ENCODE results near the gene ADAMTS12. TPM values are rescaled to one million over a fixed set of nuclear protein-coding genes. Genes with fewer than 3 reads are reported as not detected.

The ADAMTS12 gene
- polyA plus RNA-seq, 1 donor from 2014 or later: not detected

DNA sequence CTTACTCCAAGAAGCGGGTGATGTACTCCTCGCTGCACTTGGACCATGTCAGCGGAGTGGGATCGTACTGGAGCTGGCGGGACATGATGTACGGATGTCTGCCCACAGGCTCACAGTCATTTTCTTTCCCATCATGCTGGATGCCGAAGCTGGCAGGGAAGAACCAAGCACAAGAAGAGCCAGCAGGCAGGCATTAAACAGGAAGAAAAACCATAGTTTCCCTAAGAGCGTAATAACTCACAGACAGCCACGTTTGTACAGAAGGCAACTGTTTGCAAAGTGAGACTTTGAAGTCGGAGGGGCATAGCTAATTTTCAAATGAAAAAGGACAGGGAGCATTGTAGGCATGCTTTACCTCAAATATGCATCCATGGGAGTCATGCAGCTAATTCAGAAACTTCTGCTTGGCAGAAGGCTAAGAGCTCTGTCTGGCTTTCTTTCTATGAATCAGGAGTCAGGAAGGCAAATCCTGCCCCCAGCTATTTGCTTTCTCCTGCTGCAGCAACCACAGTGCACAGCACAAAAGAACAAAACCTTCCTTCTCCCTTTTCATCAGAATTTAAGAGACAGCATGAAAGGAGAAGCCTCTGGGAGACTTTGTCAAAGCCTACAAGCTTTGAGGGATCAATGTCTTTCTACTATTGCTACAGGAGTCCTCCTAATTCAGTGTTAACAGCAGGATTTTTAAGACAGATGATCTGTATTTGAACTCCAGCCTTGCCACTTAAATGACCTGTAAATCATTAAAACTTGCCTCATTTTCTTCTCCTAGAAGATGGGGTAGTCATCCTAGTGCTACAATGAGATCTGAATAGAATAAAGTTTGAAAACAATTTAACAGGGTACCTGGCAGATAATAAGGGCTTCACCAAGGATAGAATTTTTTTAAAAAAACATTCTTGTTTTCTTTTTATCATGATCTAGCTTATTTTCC lies 242.0 kb downstream of the ADAMTS12 start:
- no peaks in the 10 kb centered on the region for H3K4me1 Mint-ChIP-seq
- no peak overlapping the region for H3K4me3 Mint-ChIP-seq
- peaks cover 0 to 2% (median 0%) of the 10 kb centered on the region in 3 donors for H3K9me3 Mint-ChIP-seq
- H3K27me3 Mint-ChIP-seq: no peaks in the 10 kb centered on the region
- H3K27ac Mint-ChIP-seq: no peak overlapping the region
- peaks cover 2% of the 10 kb centered on the region for H3K36me3 Mint-ChIP-seq

DNA sequence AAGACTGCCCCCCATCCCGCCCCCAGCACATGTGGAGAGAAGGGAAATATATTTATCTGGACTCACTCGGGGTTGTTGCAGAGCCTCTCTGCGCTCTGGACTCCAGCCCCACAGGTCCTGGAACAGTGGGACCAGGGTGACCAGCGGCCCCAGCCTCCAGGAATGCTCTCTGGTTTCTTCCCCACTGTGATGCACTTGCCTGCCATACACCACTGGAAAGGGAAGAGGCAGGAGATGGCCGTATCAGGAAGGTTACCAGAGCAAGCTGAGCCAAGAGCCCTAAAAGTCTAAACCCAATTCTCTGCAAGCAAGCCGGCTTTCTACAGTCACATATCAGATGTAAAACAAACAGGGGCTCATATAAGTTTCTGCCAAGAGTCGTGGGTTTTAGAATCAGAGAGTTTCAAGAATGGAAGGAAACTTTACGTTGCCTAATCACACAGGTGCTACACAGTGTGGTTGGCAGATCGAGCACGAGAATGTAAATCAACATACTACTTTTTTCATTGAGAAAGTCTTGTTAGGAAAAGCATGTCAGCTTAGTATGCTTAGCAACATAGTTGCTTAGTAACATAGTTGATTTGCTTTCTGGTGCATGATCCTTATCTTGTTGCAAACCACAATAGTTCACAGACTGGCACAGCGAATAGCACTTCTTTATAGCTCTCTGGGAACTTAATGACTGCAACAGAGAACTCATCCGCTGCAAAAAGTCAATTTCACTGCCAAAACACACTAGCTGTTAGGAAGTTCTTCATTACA lies 249.9 kb downstream of the ADAMTS12 start:
- H3K27ac Mint-ChIP-seq: no peak overlapping the region
- no peak overlapping the region for H3K4me3 Mint-ChIP-seq
- peaks cover 7% of the 10 kb centered on the region for H3K27me3 Mint-ChIP-seq
- no peaks in the 10 kb centered on the region for H3K36me3 Mint-ChIP-seq
- peaks cover 0 to 8% (median 4%) of the 10 kb centered on the region in 3 donors for H3K4me1 Mint-ChIP-seq
- H3K9me3 Mint-ChIP-seq: peaks cover 0 to 9% (median 7%) of the 10 kb centered on the region in 3 donors

DNA sequence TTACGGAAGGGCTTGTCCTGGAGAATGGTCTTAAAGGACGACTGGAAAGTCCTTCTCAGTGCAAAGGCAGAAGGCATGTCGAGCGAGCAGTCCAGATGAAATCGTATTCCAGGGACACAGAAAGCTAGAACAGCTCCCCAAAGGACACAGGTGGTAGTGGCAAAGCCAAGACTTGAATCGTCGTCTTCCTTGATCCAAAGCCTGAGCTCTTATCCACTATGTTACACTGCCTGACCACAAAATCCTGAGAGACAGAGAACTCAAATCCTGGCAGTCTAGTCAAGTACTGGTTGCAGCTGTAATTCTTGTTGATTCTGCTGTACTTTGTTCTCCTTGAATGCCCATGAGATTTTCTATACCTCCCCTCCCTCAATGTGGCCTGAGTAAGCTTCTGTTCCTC lies 252.3 kb downstream of the ADAMTS12 start:
- Mint-ChIP-seq H3K9me3 (peaks cover 0 to 7% (median 7%) of the 10 kb centered on the region in 3 donors), H3K4me3 (no peak overlapping the region), H3K36me3 (no peaks in the 10 kb centered on the region), H3K27me3 (peaks cover 7% of the 10 kb centered on the region), H3K4me1 (peaks cover 0 to 8% (median 4%) of the 10 kb centered on the region in 3 donors), H3K27ac (no peak overlapping the region)

- H3K27ac Mint-ChIP-seq: no peak overlapping the region
- H3K27me3 Mint-ChIP-seq: peaks cover 5% of the 10 kb centered on the region
- H3K36me3 Mint-ChIP-seq: no peaks in the 10 kb centered on the region
- H3K9me3 Mint-ChIP-seq: peaks cover 0 to 3% (median 0%) of the 10 kb centered on the region in 3 donors
- no peak overlapping the region for H3K4me3 Mint-ChIP-seq
- H3K4me1 Mint-ChIP-seq: peaks cover 0 to 1% (median 0%) of the 10 kb centered on the region in 3 donors
Observed at GRCh38 chr5:33637011-33637410, 254.8 kb downstream of the ADAMTS12 start.

- Mint-ChIP-seq H3K4me3 (no peak overlapping the region), H3K9me3 (peaks cover 0 to 3% (median 2%) of the 10 kb centered on the region in 3 donors), H3K27me3 (peaks cover 5% of the 10 kb centered on the region), H3K36me3 (no peaks in the 10 kb centered on the region), H3K4me1 (peaks cover 0 to 7% (median 4%) of the 10 kb centered on the region in 3 donors), H3K27ac (no peak overlapping the region)
Observed at GRCh38 chr5:33635582-33635981, 256.2 kb downstream of the ADAMTS12 start.

GRCh38 chr5:33633699-33634098 lies 258.1 kb downstream of the ADAMTS12 start:
- Mint-ChIP-seq H3K9me3 (peaks cover 0 to 3% (median 2%) of the 10 kb centered on the region in 3 donors), H3K4me3 (no peak overlapping the region), H3K27me3 (peaks cover 3% of the 10 kb centered on the region), H3K27ac (no peak overlapping the region), H3K36me3 (no peaks in the 10 kb centered on the region), H3K4me1 (peaks cover 0 to 7% (median 4%) of the 10 kb centered on the region in 3 donors)

DNA sequence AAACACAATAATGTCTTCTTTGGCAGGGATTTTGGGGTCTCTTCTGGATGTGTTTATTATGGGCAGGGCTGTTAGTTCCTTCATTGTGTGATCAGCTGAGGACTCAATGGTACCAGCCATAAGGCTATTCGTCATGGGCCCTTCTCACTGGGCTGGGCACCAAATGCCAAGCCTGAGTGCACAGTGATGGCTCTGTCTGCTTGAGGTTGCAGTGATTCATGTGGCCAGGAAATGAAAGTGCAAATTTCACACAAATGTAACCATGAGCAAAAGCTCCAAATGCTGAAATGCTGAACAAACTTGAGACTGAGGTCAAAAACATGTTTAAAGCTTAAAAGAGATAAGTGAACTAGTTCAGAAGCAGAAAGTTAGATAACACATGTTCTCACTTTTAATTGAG lies 260.0 kb downstream of the ADAMTS12 start:
- H3K4me1 Mint-ChIP-seq: peaks cover 0 to 7% (median 4%) of the 10 kb centered on the region in 3 donors
- no peaks in the 10 kb centered on the region for H3K27me3 Mint-ChIP-seq
- peak overlapping the region in 1 of 4 donors; percentile 61 for H3K4me3 Mint-ChIP-seq
- H3K9me3 Mint-ChIP-seq: peaks cover 0 to 3% (median 2%) of the 10 kb centered on the region in 3 donors
- H3K27ac Mint-ChIP-seq: no peak overlapping the region
- H3K36me3 Mint-ChIP-seq: no peaks in the 10 kb centered on the region

DNA sequence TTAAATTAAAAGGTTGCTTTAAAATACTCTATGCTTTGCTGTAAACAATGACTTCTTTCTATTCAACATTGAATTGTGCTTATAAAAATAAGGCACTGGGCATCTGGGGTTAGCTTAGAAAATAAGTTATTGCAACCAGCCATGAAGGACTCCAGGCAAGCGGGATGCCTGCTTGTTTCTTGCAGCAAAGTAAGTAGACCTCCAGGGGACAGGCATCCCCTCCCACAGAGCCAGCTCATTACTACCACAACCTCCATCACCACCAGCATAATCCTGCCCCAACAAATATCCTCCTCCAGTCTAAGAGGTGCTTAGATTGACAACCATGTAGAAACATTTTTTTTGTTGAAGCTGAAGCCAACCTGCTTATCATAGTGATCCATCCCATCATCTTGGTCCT lies 260.7 kb downstream of the ADAMTS12 start:
- H3K27me3 Mint-ChIP-seq: no peaks in the 10 kb centered on the region
- no peak overlapping the region for H3K4me3 Mint-ChIP-seq
- no peaks in the 10 kb centered on the region for H3K36me3 Mint-ChIP-seq
- peaks cover 0 to 7% (median 4%) of the 10 kb centered on the region in 3 donors for H3K4me1 Mint-ChIP-seq
- no peak overlapping the region for H3K27ac Mint-ChIP-seq
- peaks cover 0 to 3% (median 2%) of the 10 kb centered on the region in 3 donors for H3K9me3 Mint-ChIP-seq

GRCh38 chr5:33629999-33630398 lies 261.8 kb downstream of the ADAMTS12 start:
- H3K36me3 Mint-ChIP-seq: no peaks in the 10 kb centered on the region
- H3K4me3 Mint-ChIP-seq: no peak overlapping the region
- peaks cover 0 to 3% (median 2%) of the 10 kb centered on the region in 3 donors for H3K9me3 Mint-ChIP-seq
- peaks cover 0 to 7% (median 4%) of the 10 kb centered on the region in 3 donors for H3K4me1 Mint-ChIP-seq
- no peak overlapping the region for H3K27ac Mint-ChIP-seq
- no peaks in the 10 kb centered on the region for H3K27me3 Mint-ChIP-seq

- no peaks in the 10 kb centered on the region for H3K36me3 Mint-ChIP-seq
- H3K9me3 Mint-ChIP-seq: peaks cover 0 to 3% (median 2%) of the 10 kb centered on the region in 3 donors
- peaks cover 0 to 7% (median 4%) of the 10 kb centered on the region in 3 donors for H3K4me1 Mint-ChIP-seq
- H3K27ac Mint-ChIP-seq: no peak overlapping the region
- H3K27me3 Mint-ChIP-seq: no peaks in the 10 kb centered on the region
- no peak overlapping the region for H3K4me3 Mint-ChIP-seq
Observed at GRCh38 chr5:33628796-33629195, 263.0 kb downstream of the ADAMTS12 start.

- Mint-ChIP-seq H3K27ac (no peak overlapping the region), H3K4me3 (no peak overlapping the region), H3K4me1 (no peaks in the 10 kb centered on the region), H3K27me3 (peaks cover 8% of the 10 kb centered on the region), H3K36me3 (no peaks in the 10 kb centered on the region), H3K9me3 (peaks cover 0 to 4% (median 0%) of the 10 kb centered on the region in 3 donors)
Observed at GRCh38 chr5:33621514-33621913, 270.3 kb downstream of the ADAMTS12 start.

GRCh38 chr5:33614039-33614438 lies 277.8 kb downstream of the ADAMTS12 start:
- no peak overlapping the region for H3K27ac Mint-ChIP-seq
- no peaks in the 10 kb centered on the region for H3K4me1 Mint-ChIP-seq
- H3K4me3 Mint-ChIP-seq: no peak overlapping the region
- H3K27me3 Mint-ChIP-seq: peaks cover 2% of the 10 kb centered on the region
- H3K9me3 Mint-ChIP-seq: no peaks in the 10 kb centered on the region
- no peaks in the 10 kb centered on the region for H3K36me3 Mint-ChIP-seq

- no peaks in the 10 kb centered on the region for H3K4me1 Mint-ChIP-seq
- H3K9me3 Mint-ChIP-seq: no peaks in the 10 kb centered on the region
- H3K36me3 Mint-ChIP-seq: peaks cover 3% of the 10 kb centered on the region
- no peaks in the 10 kb centered on the region for H3K27me3 Mint-ChIP-seq
- no peak overlapping the region for H3K27ac Mint-ChIP-seq
- no peak overlapping the region for H3K4me3 Mint-ChIP-seq
Observed at GRCh38 chr5:33612386-33612785, 279.4 kb downstream of the ADAMTS12 start.

DNA sequence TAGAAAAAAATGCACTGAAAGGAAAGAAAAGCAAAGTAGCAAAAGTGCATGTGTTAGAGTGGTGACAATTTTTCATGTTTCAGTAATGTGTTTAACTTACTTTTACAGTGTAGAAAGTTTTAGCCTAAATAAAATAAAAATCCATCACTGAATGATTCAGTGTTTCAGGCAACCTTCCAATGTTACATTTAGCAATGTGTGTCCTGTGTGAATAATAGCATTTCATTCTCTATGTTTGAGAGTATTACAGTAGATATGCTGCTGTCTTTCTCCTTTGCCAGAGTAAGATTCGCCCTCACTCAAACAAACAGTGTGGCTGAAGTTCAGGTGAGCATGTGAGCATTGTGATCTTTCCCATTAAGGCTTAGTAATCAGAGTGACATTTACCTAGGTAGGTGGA lies 279.9 kb downstream of the ADAMTS12 start:
- no peaks in the 10 kb centered on the region for H3K4me1 Mint-ChIP-seq
- no peak overlapping the region for H3K27ac Mint-ChIP-seq
- H3K9me3 Mint-ChIP-seq: no peaks in the 10 kb centered on the region
- H3K4me3 Mint-ChIP-seq: no peak overlapping the region
- H3K27me3 Mint-ChIP-seq: no peaks in the 10 kb centered on the region
- peaks cover 3% of the 10 kb centered on the region for H3K36me3 Mint-ChIP-seq
